H1 (cell line): Measurements from ENCODE around the gene FOXF1. TPM values are rescaled to one million over a fixed set of nuclear protein-coding genes. Genes with fewer than 3 reads are reported as not detected.
A peak's percentile ranks its signal among the peaks of the same experiment; 100 is the strongest.

Source experiments
- CTCF ChIA-PET: fragments of 300-600 bp; sonication (Branson Sonifier 250); formaldehyde crosslinking; loops from one replicate; lab custom pipeline; 2021; ENCODE audit not compliant: partially characterized antibody; lab: Charles Lee
- POLR2A ChIA-PET: fragments of 300-600 bp; sonication (Branson Sonifier 250); formaldehyde crosslinking; loops from one replicate; lab custom pipeline; 2021; ENCODE audit warnings: inconsistent platforms; ENCODE audit not compliant: partially characterized antibody; lab: Charles Lee
- DNase-seq, 2 experiments: peaks; one replicate each; pipeline versions ENCODE4 v3.0.0 to v3.0.0-alpha.2; 2010 to 2022; ENCODE audit warnings: low spot score in 2 of 2, low read depth in 1 of 2, mixed read lengths in 1 of 2
- FAIRE-seq: peaks from 2 replicates; lab custom pipeline; 2011; peaks lifted over from hg19 to GRCh38; lab: Jason Lieb, UNC
- H2AFZ ChIP-seq: 2 replicates; pipeline ENCODE4 v1.8.1; 2012; ENCODE audit warnings: low read length, inconsistent platforms
- H2AK5ac ChIP-seq: 2 replicates; pipeline ENCODE4 v1.6.1; 2013; ENCODE audit warnings: low read depth, low read length
- H2BK120ac ChIP-seq: replicated peaks from 2 replicates; pipeline ENCODE3; 2013; ENCODE audit warnings: low read depth, low read length, inconsistent platforms
- H2BK12ac ChIP-seq: 2 replicates; pipeline ENCODE4 v1.6.1; 2013; ENCODE audit warnings: low read depth, low read length
- H2BK15ac ChIP-seq: 2 replicates; pipeline ENCODE4 v1.6.1; 2013; ENCODE audit warnings: low read length
- H2BK20ac ChIP-seq: 2 replicates; pipeline ENCODE4 v1.6.1; 2013; ENCODE audit warnings: low read length
- H2BK5ac ChIP-seq: 2 replicates; pipeline ENCODE4 v1.6.1; 2013; ENCODE audit warnings: low read depth, low read length
- H3K14ac ChIP-seq: 2 replicates; pipeline ENCODE4 v1.6.1; 2013; ENCODE audit warnings: inconsistent platforms; ENCODE audit not compliant: insufficient read length
- H3K18ac ChIP-seq: 2 replicates; pipeline ENCODE4 v1.6.1; 2013; ENCODE audit warnings: low read length; ENCODE audit errors: extremely low read depth
- H3K23ac ChIP-seq: 2 replicates; pipeline ENCODE4 v1.6.1; 2013; ENCODE audit warnings: inconsistent platforms; ENCODE audit not compliant: insufficient read length
- H3K23me2 ChIP-seq: 2 replicates; pipeline ENCODE4 v1.6.1; 2013; ENCODE audit warnings: low read depth, low read length
- H3K27ac ChIP-seq: 2 replicates; pipeline ENCODE4 v1.6.1; 2011; ENCODE audit warnings: low read depth, low read length, inconsistent platforms
- H3K27me3 ChIP-seq, 4 experiments: replicated peaks in 1 of 4; 1 replicate in 1 of 4; 2 replicates in 3 of 4; pipeline versions ENCODE4 v1.6.1 to v1.8.1; 2011 to 2013; ENCODE audit warnings: low read length in 3 of 4, mild to moderate bottlenecking in 3 of 4, inconsistent platforms in 2 of 4, mixed read lengths in 2 of 4, moderate library complexity in 1 of 4; ENCODE audit not compliant: control insufficient read depth in 3 of 4, insufficient read depth in 3 of 4; ENCODE audit errors: extremely low read depth in 1 of 4
- H3K36me3 ChIP-seq, 4 experiments: 2 replicates each; pipeline versions ENCODE4 v1.6.1 to v1.8.1; 2011 to 2013; ENCODE audit warnings: mild to moderate bottlenecking in 4 of 4, low read length in 3 of 4, moderate library complexity in 2 of 4, control low read depth in 1 of 4, inconsistent platforms in 1 of 4; ENCODE audit not compliant: insufficient read depth in 4 of 4, control insufficient read depth in 2 of 4
- H3K4ac ChIP-seq: replicated peaks from 2 replicates; pipeline ENCODE3; 2013; ENCODE audit warnings: low read length, low read depth, mixed read lengths, inconsistent platforms; ENCODE audit not compliant: insufficient read length
- H3K4me1 ChIP-seq, 4 experiments: replicated peaks in 1 of 4; 1 replicate in 1 of 4; 2 replicates in 3 of 4; pipeline versions ENCODE4 v1.6.1 to v1.8.1; 2011 to 2013; ENCODE audit warnings: low read length in 3 of 4, inconsistent platforms in 2 of 4, mixed read lengths in 1 of 4; ENCODE audit not compliant: insufficient read depth in 4 of 4, control insufficient read depth in 3 of 4
- H3K4me2 ChIP-seq, 2 experiments: 2 replicates each; pipeline versions ENCODE4 v1.6.1 to v1.8.1; 2011 to 2013; ENCODE audit warnings: low read depth in 2 of 2, low read length in 2 of 2, control low read depth in 1 of 2, inconsistent platforms in 1 of 2, mild to moderate bottlenecking in 1 of 2; ENCODE audit not compliant: insufficient read depth in 1 of 2
- H3K4me3 ChIP-seq, 4 experiments: fragments of 200-600, 300-600 bp in 1 of 4; sonication (generic), shearing (Covaris generic), sonication (Bioruptor Twin) in 1 of 4; 2 replicates each; pipeline versions ENCODE4 v1.5.1 to v1.8.1; 2011 to 2016; ENCODE audit warnings: low read length in 4 of 4, low read depth in 3 of 4, control low read depth in 2 of 4, inconsistent platforms in 2 of 4, mild to moderate bottlenecking in 2 of 4, mixed read lengths in 1 of 4, moderate library complexity in 1 of 4; ENCODE audit not compliant: insufficient read depth in 2 of 4; ENCODE audit errors: extremely low read depth in 1 of 4
- H3K56ac ChIP-seq: replicated peaks from 2 replicates; pipeline ENCODE3; 2013; ENCODE audit warnings: low read depth, mild to moderate bottlenecking, mixed read lengths, low read length, inconsistent platforms; ENCODE audit not compliant: insufficient read length
- H3K79me1 ChIP-seq: 2 replicates; pipeline ENCODE4 v1.6.1; 2013; ENCODE audit warnings: low read depth, low read length, control low read depth
- H3K79me2 ChIP-seq, 2 experiments: 2 replicates each; pipeline versions ENCODE4 v1.6.1 to v1.8.1; 2012 to 2013; ENCODE audit warnings: low read length in 2 of 2, mild to moderate bottlenecking in 2 of 2, inconsistent platforms in 1 of 2; ENCODE audit not compliant: insufficient read depth in 2 of 2, control insufficient read depth in 1 of 2
- H3K9ac ChIP-seq, 4 experiments: replicated peaks in 1 of 4; 1 replicate in 1 of 4; 2 replicates in 3 of 4; pipeline versions ENCODE4 v1.6.1 to v1.8.1; 2011 to 2013; ENCODE audit warnings: low read depth in 3 of 4, low read length in 3 of 4, control low read depth in 2 of 4, mild to moderate bottlenecking in 2 of 4, moderate library complexity in 2 of 4, inconsistent platforms in 1 of 4; ENCODE audit errors: extremely low read depth in 1 of 4
- H3K9me3 ChIP-seq, 2 experiments: 2 replicates each; pipeline versions ENCODE4 v1.6.1 to v1.8.1; 2012 to 2013; ENCODE audit warnings: mild to moderate bottlenecking in 2 of 2, moderate library complexity in 2 of 2, control low read depth in 1 of 2, inconsistent platforms in 1 of 2, low read depth in 1 of 2, low read length in 1 of 2, mixed read lengths in 1 of 2; ENCODE audit not compliant: insufficient read depth in 2 of 2
- H4K20me1 ChIP-seq, 2 experiments: replicated peaks in 1 of 2; 2 replicates each; pipeline versions ENCODE3 to v1.8.1; 2011 to 2013; ENCODE audit warnings: inconsistent platforms in 2 of 2, low read length in 2 of 2, mild to moderate bottlenecking in 1 of 2; ENCODE audit not compliant: insufficient read depth in 2 of 2, control insufficient read depth in 1 of 2
- H4K5ac ChIP-seq: 2 replicates; pipeline ENCODE4 v1.6.1; 2013; ENCODE audit warnings: low read length, low read depth, mixed read lengths, inconsistent platforms; ENCODE audit not compliant: insufficient read length
- H4K8ac ChIP-seq: 2 replicates; pipeline ENCODE4 v1.8.0; 2013; ENCODE audit warnings: mild to moderate bottlenecking, moderate library complexity, low read length, inconsistent platforms; ENCODE audit not compliant: insufficient read depth; ENCODE audit errors: extremely low read depth
- H4K91ac ChIP-seq: replicated peaks from 2 replicates; pipeline ENCODE3; 2013; ENCODE audit warnings: low read length, mixed read lengths, inconsistent platforms; ENCODE audit not compliant: insufficient read length
- CREB1 ChIP-seq: IDR thresholded peaks from 2 replicates; pipeline ENCODE4 v1.6.1; 2012; ENCODE audit warnings: inconsistent platforms
- HDAC2 ChIP-seq, 2 experiments: fragments of 300-600 bp in 1 of 2; sonication (generic) in 1 of 2; IDR thresholded peaks; 2 replicates each; pipeline ENCODE4 v1.6.1; 2011 to 2012; ENCODE audit warnings: low read depth in 2 of 2, low read length in 2 of 2, mild to moderate bottlenecking in 2 of 2, moderate library complexity in 2 of 2, borderline replicate concordance in 1 of 2, inconsistent platforms in 1 of 2
- RAD21 ChIP-seq, 2 experiments: IDR thresholded peaks in 1 of 2; conservative IDR thresholded peaks in 1 of 2; 2 replicates each; pipeline ENCODE4 v1.6.1; 2011; ENCODE audit warnings: low read depth in 2 of 2, low read length in 2 of 2, improper control_type of control experiment in 1 of 2, inconsistent platforms in 1 of 2, mild to moderate bottlenecking in 1 of 2, moderate library complexity in 1 of 2
- SP1 ChIP-seq: IDR thresholded peaks from 2 replicates; pipeline ENCODE4 v1.6.1; 2011; ENCODE audit warnings: low read depth, low read length
- WGBS, 2 experiments: shearing (Covaris generic) in 1 of 2; methylation state at CpG; one replicate each; pipeline versions ENCODE4 v1.1.6 to v1.1.7; 2013 to 2015; ENCODE audit warnings: low lambda C conversion rate in 2 of 2, mixed read lengths in 2 of 2, inconsistent platforms in 1 of 2, low coverage in 1 of 2, missing lambda C conversion rate in 1 of 2; ENCODE audit not compliant: insufficient replicate concordance in 2 of 2, insufficient coverage in 1 of 2, insufficient read length in 1 of 2; ENCODE audit errors: extremely low coverage in 1 of 2, missing lambda C conversion rate in 1 of 2; 5-methylcytosine and 5-hydroxymethylcytosine counted together
- polyA plus RNA-seq, 7 experiments: library from polyadenylated mRNA; depleted of rRNA in 3 of 7; stranded (reverse) in 5 of 7; unstranded in 2 of 7; fragments of >200 nt in 5 of 7; fragments of 200-250 nt in 2 of 7; gene quantifications; 1 replicate in 5 of 7; 2 replicates in 1 of 7; 4 replicates in 1 of 7; pipeline versions ENCODE4 v1.2.1 to v1.2.3, GENCODE V29; 2011 to 2013; ENCODE audit warnings: missing spikeins in 2 of 7, mixed read lengths in 2 of 7
- total RNA-seq: library from RNA; stranded (reverse); fragmentation: NEBNext Ultra II Directional; extraction: Animal tissue kit (Norgen Biotek cat#: 25700); gene quantifications from 2 replicates; pipeline ENCODE4 v1.2.1, GENCODE V29; 2021
- TF ChIP-seq, protein P1 (sequence below): IDR thresholded peaks from 2 replicates; pipeline ENCODE4 v1.6.1; 2012; ENCODE audit warnings: low read length, inconsistent platforms
- TF ChIP-seq, protein P2 (sequence below): IDR thresholded peaks from 2 replicates; pipeline ENCODE4 v1.6.1; 2012; ENCODE audit warnings: inconsistent platforms

FOXF1 gene
- total and polyA plus RNA-seq, 2 of the 8 experiments (the other 6 are each of a cell fraction or from before 2014, with no cell fraction given) = 0.02 TPM; not detected in 1

DNA sequence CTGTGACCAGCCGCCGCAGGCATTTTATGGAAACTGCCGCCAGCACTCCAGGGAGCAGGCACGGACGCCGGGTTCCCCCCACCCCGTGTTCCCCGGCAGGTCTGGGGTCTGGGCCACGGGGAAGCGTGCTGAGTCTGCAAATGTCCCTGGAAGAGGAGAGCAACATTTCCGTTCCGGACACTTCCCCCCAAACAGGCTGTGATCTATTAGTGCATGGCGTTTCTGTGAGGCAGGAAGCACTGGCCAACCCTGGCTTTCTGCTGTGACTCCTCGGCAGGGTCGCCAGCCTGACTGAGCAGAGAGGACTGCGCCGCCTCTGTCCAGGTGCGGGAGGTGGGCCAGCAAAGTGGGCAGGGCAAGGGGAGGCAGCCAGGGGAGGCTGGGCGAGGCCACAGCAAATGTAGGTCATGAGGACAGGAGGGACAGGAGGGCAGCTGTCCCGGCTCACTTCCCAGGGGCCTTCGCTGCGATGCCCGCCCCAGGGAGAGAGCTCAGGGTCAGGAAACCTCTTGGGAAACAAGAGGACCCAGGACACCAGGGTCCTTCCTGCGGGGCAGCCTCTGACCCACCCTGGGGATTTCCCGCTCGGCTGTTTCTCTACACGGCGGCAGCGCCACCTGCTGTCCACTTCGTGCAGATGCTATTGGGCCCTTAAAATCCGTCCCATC is 9.5 kb downstream of the FOXF1 start:
- WGBS, 2 experiments = 40% methylated on average over 28 of the region's 31 CpGs; no CpG with 5 or more reads in 1 of the 2 experiments
- Histone ChIP-seq H4K20me1 (peaks cover 9% of the 10 kb centered on the region in 2 experiments), H3K27me3 (peaks cover 41 to 55% (median 47%) of the 10 kb centered on the region in 4 experiments), H2BK120ac (no peak overlapping the region), H3K56ac (no peak overlapping the region), H3K9me3 (no peaks in the 10 kb centered on the region; a peak in 1 of 4 replicates), H2AK5ac (no peak overlapping the region), H2BK5ac (no peak overlapping the region), H4K8ac (peak overlapping the region; percentile 72; the same call in 1 of the 2 replicates), H3K4me2 (peak overlapping the region in 1 of 2 experiments; percentile 30; a peak in 1 of 4 replicates), H3K23me2 (no peaks in the 10 kb centered on the region; the same call in 1 of the 2 replicates), H2BK12ac (no peak overlapping the region), H3K18ac (no peak overlapping the region; the same call in 1 of the 2 replicates), H3K79me2 (no peaks in the 10 kb centered on the region), H3K79me1 (no peaks in the 10 kb centered on the region), H3K4me1 (peaks cover 3 to 9% (median 5%) of the 10 kb centered on the region in 4 experiments; a peak in 6 of 7 replicates), H3K36me3 (no peaks in the 10 kb centered on the region), H3K27ac (no peak overlapping the region), H2BK20ac (no peak overlapping the region), H3K23ac (no peak overlapping the region), H2AFZ (no peak overlapping the region), H4K5ac (no peak overlapping the region), H3K14ac (no peak overlapping the region), H2BK15ac (no peak overlapping the region; the same call in 1 of the 2 replicates), H4K91ac (no peak overlapping the region), H3K4ac (peak overlapping the region; percentile 23), H3K9ac (no peak overlapping the region), H3K4me3 (no peak overlapping the region)
- ChIA-PET CTCF (interaction anchor here (0.6 to 6.0 kb wide), 28 partner anchors 8 to 1905 kb away, joined by 3 to 84 read pairs (median 4); no protein-coding TSS in a partner anchor), POLR2A (no interaction called here)
- FAIRE-seq (peak; percentile 89), DNase-seq (peak in 1 of 2 experiments; percentile 87)
- TF ChIP-seq CREB1 (no peak), RAD21 (IDR thresholded peaks at IDR 0.05 in 1 of 2, conservative IDR thresholded peaks at IDR 0.05 in 1 of 2; ENCODE audit: low read depth in 2 of 2, low read length in 2 of 2) (peak; percentile 86 to 90), HDAC2 (IDR thresholded peaks at IDR 0.05; ENCODE audit: borderline replicate concordance in 1 of 2, low read depth in 2 of 2, low read length in 2 of 2) (no peak), SP1 (no peak)
- TF ChIP-seq, protein P1, sequence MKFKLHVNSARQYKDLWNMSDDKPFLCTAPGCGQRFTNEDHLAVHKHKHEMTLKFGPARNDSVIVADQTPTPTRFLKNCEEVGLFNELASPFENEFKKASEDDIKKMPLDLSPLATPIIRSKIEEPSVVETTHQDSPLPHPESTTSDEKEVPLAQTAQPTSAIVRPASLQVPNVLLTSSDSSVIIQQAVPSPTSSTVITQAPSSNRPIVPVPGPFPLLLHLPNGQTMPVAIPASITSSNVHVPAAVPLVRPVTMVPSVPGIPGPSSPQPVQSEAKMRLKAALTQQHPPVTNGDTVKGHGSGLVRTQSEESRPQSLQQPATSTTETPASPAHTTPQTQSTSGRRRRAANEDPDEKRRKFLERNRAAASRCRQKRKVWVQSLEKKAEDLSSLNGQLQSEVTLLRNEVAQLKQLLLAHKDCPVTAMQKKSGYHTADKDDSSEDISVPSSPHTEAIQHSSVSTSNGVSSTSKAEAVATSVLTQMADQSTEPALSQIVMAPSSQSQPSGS = 0 out of 2 replicates have a peak, but pooled peaks have one; percentile 23
- TF ChIP-seq, protein P2, sequence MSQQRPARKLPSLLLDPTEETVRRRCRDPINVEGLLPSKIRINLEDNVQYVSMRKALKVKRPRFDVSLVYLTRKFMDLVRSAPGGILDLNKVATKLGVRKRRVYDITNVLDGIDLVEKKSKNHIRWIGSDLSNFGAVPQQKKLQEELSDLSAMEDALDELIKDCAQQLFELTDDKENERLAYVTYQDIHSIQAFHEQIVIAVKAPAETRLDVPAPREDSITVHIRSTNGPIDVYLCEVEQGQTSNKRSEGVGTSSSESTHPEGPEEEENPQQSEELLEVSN = 0 out of 2 replicates have a peak, but pooled peaks have one; percentile 24
